ENCODE data around the gene SECISBP2.

Gene SECISBP2

GRCh38 chr9:89383030-89383720 is 64.9 kb downstream of the SECISBP2 start:
- no peak for DNase-seq

- no peak for DNase-seq
Measured at GRCh38 chr9:89383721-89384300, 65.5 kb downstream of the SECISBP2 start.

GRCh38 chr9:89384783-89385182 is 66.5 kb downstream of the SECISBP2 start:
- DNase-seq: no peak

GRCh38 chr9:89386206-89386605 is 67.9 kb downstream of the SECISBP2 start:
- DNase-seq: no peak

- DNase-seq: no peak
Measured at GRCh38 chr9:89386797-89387196, 68.5 kb downstream of the SECISBP2 start.

- no peak for DNase-seq
Measured at GRCh38 chr9:89387197-89387849, 69.0 kb downstream of the SECISBP2 start.

GRCh38 chr9:89388084-89388867 is 70.0 kb downstream of the SECISBP2 start:
- no peak for DNase-seq

GRCh38 chr9:89388868-89389177 is 70.5 kb downstream of the SECISBP2 start:
- DNase-seq: no peak

GRCh38 chr9:89390068-89390555 is 71.8 kb downstream of the SECISBP2 start:
- DNase-seq: no peak

GRCh38 chr9:89390578-89391116 is 72.3 kb downstream of the SECISBP2 start:
- DNase-seq: no peak

- no peak for DNase-seq
Measured at GRCh38 chr9:89391585-89391984, 73.3 kb downstream of the SECISBP2 start.

GRCh38 chr9:89394412-89394811 is 76.1 kb downstream of the SECISBP2 start:
- DNase-seq: no peak

GRCh38 chr9:89395931-89396710 is 77.8 kb downstream of the SECISBP2 start:
- DNase-seq: no peak

- DNase-seq: no peak
Measured at GRCh38 chr9:89397471-89397870, 79.2 kb downstream of the SECISBP2 start.

GRCh38 chr9:89398621-89399020 is 80.3 kb downstream of the SECISBP2 start:
- no peak for DNase-seq

- DNase-seq: no peak
Measured at GRCh38 chr9:89400403-89401116, 82.3 kb downstream of the SECISBP2 start.

GRCh38 chr9:89402695-89403427 is 84.6 kb downstream of the SECISBP2 start:
- DNase-seq: no peak

- no peak for DNase-seq
Measured at GRCh38 chr9:89404074-89404473, 85.8 kb downstream of the SECISBP2 start.

- no peak for DNase-seq
Measured at GRCh38 chr9:89405826-89406225, 87.5 kb downstream of the SECISBP2 start.

GRCh38 chr9:89407070-89407469 is 88.8 kb downstream of the SECISBP2 start:
- no peak for DNase-seq

GRCh38 chr9:89408628-89409101 is 90.4 kb downstream of the SECISBP2 start:
- DNase-seq: no peak

Data from DMS 273 treated with DMSO at 0.1 percent for 48 hours (cell line).